GM13976 (cell line): Measurements from ENCODE around the gene STXBP5.

ENCODE experiments used
- DNase-seq: peaks from one replicate; pipeline ENCODE4 v3.0.0; 2012; ENCODE audit warnings: low spot score
- CTCF ChIP-seq: IDR thresholded peaks from 2 replicates; pipeline ENCODE4 v1.5.1; 2012; ENCODE audit warnings: borderline replicate concordance, mild to moderate bottlenecking; ENCODE audit not compliant: insufficient read depth; ENCODE audit errors: extremely low read depth, missing control alignments, control extremely low read depth
- in situ Hi-C: fragments of 300-500 bp; cut with MboI; formaldehyde crosslinking; loops from one replicate; pipeline ENCODE4 v1.12.0; 2022; ENCODE audit warnings: low sequenced_read_pairs, mixed read lengths, inconsistent platforms; ENCODE audit not compliant: unreplicated experiment

Gene STXBP5

GRCh38 chr6:147166992-147167391 is 37.2 kb upstream of the STXBP5 start:
- in situ Hi-C loops: no loop called here
- TF ChIP-seq CTCF: no peak
- DNase-seq: no peak

- in situ Hi-C loops: no loop called here
- TF ChIP-seq CTCF: no peak
- no peak for DNase-seq
These were observed 36.4 kb upstream of the STXBP5 start for GRCh38 chr6:147167576-147168461.

- no peak for DNase-seq
- no peak for TF ChIP-seq CTCF
- in situ Hi-C loops: no loop called here
These were observed 34.7 kb upstream of the STXBP5 start for GRCh38 chr6:147169529-147169928.

- no peak for DNase-seq
- in situ Hi-C loops: no loop called here
- no peak for TF ChIP-seq CTCF
These were observed 33.9 kb upstream of the STXBP5 start for GRCh38 chr6:147170269-147170668.

GRCh38 chr6:147173140-147173539 is 31.1 kb upstream of the STXBP5 start:
- in situ Hi-C loops: no loop called here
- TF ChIP-seq CTCF: no peak
- DNase-seq: no peak

- in situ Hi-C loops: no loop called here
- TF ChIP-seq CTCF: no peak
- no peak for DNase-seq
These were observed 30.4 kb upstream of the STXBP5 start for GRCh38 chr6:147173675-147174308.
